Erythroblast (primary cell): Measurements from ENCODE around the gene CACNA2D4.

ENCODE experiments used
- GATA1 ChIP-seq: IDR thresholded peaks from 2 replicates; pipeline ENCODE4 v1.6.1; 2011; ENCODE audit warnings: low read depth, mild to moderate bottlenecking, control low read depth, low read length, moderate library complexity
- POLR2A ChIP-seq: IDR thresholded peaks from 2 replicates; pipeline ENCODE4 v1.6.1; 2011; ENCODE audit warnings: mild to moderate bottlenecking, low read length

DNA sequence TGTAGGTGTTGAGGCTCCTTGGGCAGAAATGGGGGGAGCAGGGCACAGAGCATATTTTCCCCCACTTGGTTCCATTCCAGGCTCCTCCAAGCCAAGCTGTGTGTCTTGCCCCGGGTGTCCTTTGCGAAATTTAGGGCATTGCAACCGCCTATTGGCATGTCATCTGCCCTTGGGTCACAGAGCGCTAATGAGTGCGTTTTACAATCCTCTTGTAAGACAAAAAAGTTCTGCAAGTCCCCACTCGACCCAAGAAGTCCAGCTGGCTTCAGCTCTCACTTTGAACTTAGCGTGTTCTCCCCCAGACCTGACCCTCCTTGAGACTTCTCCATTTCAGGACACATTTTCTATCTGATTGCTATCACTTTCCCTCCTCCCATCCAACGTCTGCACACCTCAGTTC lies 104.2 kb downstream of the CACNA2D4 start:
- TF ChIP-seq POLR2A (no peak), GATA1 (no peak)
